VCaP (cell line): ENCODE measurements around the gene PCDHGB2.
"Not testable (repeated sequence)": the region's sequence is repeated elsewhere in the genome, so short reads cannot be mapped to it uniquely, and the experiment has no call there.

Experiments
- H3K27ac ChIP-seq: fragments of 450-650 bp; 2 replicates; pipeline ENCODE4 v1.5.1; 2017
- CTCF ChIP-seq: fragments of 450-650 bp; conservative IDR thresholded peaks from 2 replicates; pipeline ENCODE4 v1.5.1; 2017; ENCODE audit warnings: mild to moderate bottlenecking, moderate library complexity

Gene PCDHGB2

GRCh38 chr5:141359790-141360426, at the start of gene PCDHGB2:
PCDHGB2 (plus strand) TSS chr5:141359994; CDS start chr5:141360136, 142 bp downstream.
- peak; percentile 79 for TF ChIP-seq CTCF
- H3K27ac ChIP-seq: peak within 1 kb of the TSS; percentile 65

- TF ChIP-seq CTCF: no peak
Measured at GRCh38 chr5:141313711-141314110, 46.1 kb upstream of the PCDHGB2 start.

GRCh38 chr5:141316963-141317362, 42.8 kb upstream of the PCDHGB2 start:
- not testable (repeated sequence) for H3K27ac ChIP-seq

More at GRCh38 chr5:141313711-141314110, 46.1 kb upstream of the PCDHGB2 start:
- no peak overlapping the region for H3K27ac ChIP-seq

- no peak for TF ChIP-seq CTCF
- no peak overlapping the region for H3K27ac ChIP-seq
Measured at GRCh38 chr5:141319202-141319601, 40.6 kb upstream of the PCDHGB2 start.

- H3K27ac ChIP-seq: peak overlapping the region; percentile 92; the same call in 1 of the 2 replicates
- TF ChIP-seq CTCF: no peak
Measured at GRCh38 chr5:141319699-141320098, 40.1 kb upstream of the PCDHGB2 start.

GRCh38 chr5:141320225-141321169, 39.3 kb upstream of the PCDHGB2 start, which contains the start of gene TAF7:
TAF7 (minus strand) TSS chr5:141320784; CDS start chr5:141320044, 740 bp downstream.
- peak; percentile 89 for TF ChIP-seq CTCF

GRCh38 chr5:141322261-141322660, 37.5 kb upstream of the PCDHGB2 start:
- no peak for TF ChIP-seq CTCF
- H3K27ac ChIP-seq: no peak overlapping the region

More at GRCh38 chr5:141320225-141321169, 39.3 kb upstream of the PCDHGB2 start, which contains the start of gene TAF7:
- peak within 1 kb of the TSS; percentile 92 for H3K27ac ChIP-seq
